Measurements from ENCODE around the gene RBM43. TPM values are rescaled to one million over a fixed set of nuclear protein-coding genes. Genes with fewer than 3 reads are reported as not detected.
A peak's percentile ranks its signal among the peaks of the same experiment; 100 is the strongest.
"Not testable (repeated sequence)": the region's sequence is repeated elsewhere in the genome, so short reads cannot be mapped to it uniquely, and the experiment has no call there.

RBM43 gene
- 4.9 and 12.4 TPM in 2 replicates for total RNA-seq
- 8.5 and 13.8 TPM in 2 replicates for polyA plus RNA-seq
- polyA plus RNA-seq (2012): 5.3 and 8.6 TPM in 2 replicates
- 1.7 and 3.1 TPM in 2 replicates for polyA minus RNA-seq (ENCODE audit: low replicate concordance)

GRCh38 chr2:151261231-151261976 lies at the start of gene RBM43:
Gene RBM43, minus strand, starts transcription at chr2:151261863. Its CDS starts 136 bp downstream, at chr2:151261727.
- H3K27me3 ChIP-seq (ENCODE audit: control insufficient read depth, insufficient read depth, low read length): no peaks in the 10 kb centered on the region
- peaks cover 5% of the 10 kb centered on the region for H3K4me1 ChIP-seq (ENCODE audit: control insufficient read depth, extremely low read depth, insufficient read depth, low read length)
- H3K27ac ChIP-seq (ENCODE audit: insufficient read depth, low read length): peak within 1 kb of the TSS; percentile 97
- H3K79me2 ChIP-seq (ENCODE audit: control insufficient read depth, insufficient read depth, low read length): peaks cover 2% of the 10 kb centered on the region
- TF ChIP-seq CTCF (conservative IDR thresholded peaks at IDR 0.05 in 1 of 2, IDR thresholded peaks at IDR 0.05 in 1 of 2; ENCODE audit: low read depth in 1 of 2, low read length in 2 of 2) (no peak), EZH2 (IDR thresholded peaks at IDR 0.05; ENCODE audit: low read length, missing control alignments) (no peak)
- peak; percentile 90 to 96 for DNase-seq (ENCODE audit: low read depth in 2 of 2)
- H3K9ac ChIP-seq (ENCODE audit: insufficient read depth, low read length): peak within 1 kb of the TSS; percentile 90
- H3K36me3 ChIP-seq (ENCODE audit: control insufficient read depth, insufficient read depth, low read length): no peaks in the 10 kb centered on the region
- peak within 1 kb of the TSS; percentile 50 to 85 (median 73) for H3K4me3 ChIP-seq (replicated peaks in 1 of 4; ENCODE audit: control extremely low read depth in 1 of 4, insufficient read depth in 1 of 4, low read depth in 3 of 4, low read length in 4 of 4)
- peak within 1 kb of the TSS; percentile 96 for H3K4me2 ChIP-seq (ENCODE audit: extremely low read depth, insufficient read depth, low read length)
- no peaks in the 10 kb centered on the region for H3K9me3 ChIP-seq (ENCODE audit: control insufficient read depth, insufficient read depth, low read depth, low read length)
- no peaks in the 10 kb centered on the region for H4K20me1 ChIP-seq (ENCODE audit: control insufficient read depth, extremely low read depth, insufficient read depth, low read length)
- H2AFZ ChIP-seq (ENCODE audit: low read length): peak within 1 kb of the TSS; percentile 82

- H3K4me2 ChIP-seq (ENCODE audit: extremely low read depth, insufficient read depth, low read length); DNase-seq (ENCODE audit: low read depth in 2 of 2); H3K9me3 ChIP-seq (ENCODE audit: control insufficient read depth, insufficient read depth, low read depth, low read length); H3K79me2 ChIP-seq (ENCODE audit: control insufficient read depth, insufficient read depth, low read length); H3K36me3 ChIP-seq (ENCODE audit: control insufficient read depth, insufficient read depth, low read length); H3K4me1 ChIP-seq (ENCODE audit: control insufficient read depth, extremely low read depth, insufficient read depth, low read length); H3K27ac ChIP-seq (ENCODE audit: insufficient read depth, low read length); H2AFZ ChIP-seq (ENCODE audit: low read length); H3K4me3 ChIP-seq (replicated peaks in 1 of 4; ENCODE audit: control extremely low read depth in 1 of 4, insufficient read depth in 1 of 4, low read depth in 3 of 4, low read length in 4 of 4); H3K27me3 ChIP-seq (ENCODE audit: control insufficient read depth, insufficient read depth, low read length); H3K9ac ChIP-seq (ENCODE audit: insufficient read depth, low read length); H4K20me1 ChIP-seq (ENCODE audit: control insufficient read depth, extremely low read depth, insufficient read depth, low read length): not testable (repeated sequence)
Observed at GRCh38 chr2:151310313-151310712, 48.6 kb upstream of the RBM43 start.

GRCh38 chr2:151306621-151307020 lies 45.0 kb upstream of the RBM43 start:
- Histone ChIP-seq H3K4me3 (replicated peaks in 1 of 4; ENCODE audit: control extremely low read depth in 1 of 4, insufficient read depth in 1 of 4, low read depth in 3 of 4, low read length in 4 of 4) (no peak overlapping the region), H2AFZ (ENCODE audit: low read length) (no peak overlapping the region), H3K4me1 (ENCODE audit: control insufficient read depth, extremely low read depth, insufficient read depth, low read length) (peaks cover 5% of the 10 kb centered on the region), H3K27ac (ENCODE audit: insufficient read depth, low read length) (no peak overlapping the region), H3K9me3 (ENCODE audit: control insufficient read depth, insufficient read depth, low read depth, low read length) (no peaks in the 10 kb centered on the region), H4K20me1 (ENCODE audit: control insufficient read depth, extremely low read depth, insufficient read depth, low read length) (no peaks in the 10 kb centered on the region), H3K79me2 (ENCODE audit: control insufficient read depth, insufficient read depth, low read length) (no peaks in the 10 kb centered on the region), H3K4me2 (ENCODE audit: extremely low read depth, insufficient read depth, low read length) (no peak overlapping the region), H3K9ac (ENCODE audit: insufficient read depth, low read length) (no peak overlapping the region), H3K27me3 (ENCODE audit: control insufficient read depth, insufficient read depth, low read length) (no peaks in the 10 kb centered on the region), H3K36me3 (ENCODE audit: control insufficient read depth, insufficient read depth, low read length) (no peaks in the 10 kb centered on the region)
- TF ChIP-seq EZH2 (IDR thresholded peaks at IDR 0.05; ENCODE audit: low read length, missing control alignments) (no peak), CTCF (conservative IDR thresholded peaks at IDR 0.05 in 1 of 2, IDR thresholded peaks at IDR 0.05 in 1 of 2; ENCODE audit: low read depth in 1 of 2, low read length in 2 of 2) (no peak)
- peak; percentile 87 for DNase-seq (ENCODE audit: low read depth in 2 of 2)
